GOT3 (cell line): ENCODE results near the gene KDM5D.

Experiments used
- DNase-seq: peaks from one replicate; lab custom pipeline; 2025; ENCODE audit warnings: mixed read lengths; lab: John Stamatoyannopoulos, UW

KDM5D gene

GRCh38 chrY:19744381-19745378 lies at the start of gene KDM5D:
Gene KDM5D, minus strand, starts transcription at chrY:19744726. Its CDS starts 192 bp downstream, at chrY:19744534.
- DNase-seq = no peak

- DNase-seq = no peak
Measured at GRCh38 chrY:19768375-19768774, 23.8 kb upstream of the KDM5D start.

GRCh38 chrY:19743331-19743730 lies 1.2 kb downstream of the KDM5D start:
- DNase-seq = no peak

- no peak for DNase-seq
Measured at GRCh38 chrY:19742153-19742552, 2.4 kb downstream of the KDM5D start.

- DNase-seq = no peak
Measured at GRCh38 chrY:19734425-19734824, 10.1 kb downstream of the KDM5D start.

GRCh38 chrY:19717950-19718349 lies 26.6 kb downstream of the KDM5D start:
- DNase-seq = no peak

- DNase-seq = no peak
Measured at GRCh38 chrY:19717146-19717545, 27.4 kb downstream of the KDM5D start.

- no peak for DNase-seq
Measured at GRCh38 chrY:19715226-19715625, 29.3 kb downstream of the KDM5D start.

GRCh38 chrY:19713430-19713829 lies 31.1 kb downstream of the KDM5D start:
- DNase-seq = no peak

GRCh38 chrY:19706273-19706672 lies 38.3 kb downstream of the KDM5D start:
- DNase-seq = no peak

GRCh38 chrY:19698495-19698894 lies 46.0 kb downstream of the KDM5D start:
- DNase-seq = no peak

GRCh38 chrY:19680821-19681220 lies 63.7 kb downstream of the KDM5D start:
- DNase-seq = no peak
